ENCODE results near the gene HOPX. TPM values are rescaled to one million over a fixed set of nuclear protein-coding genes. Genes with fewer than 3 reads are reported as not detected.
"Not testable (repeated sequence)": the region's sequence is repeated elsewhere in the genome, so short reads cannot be mapped to it uniquely, and the experiment has no call there.

HOPX gene, protein sequence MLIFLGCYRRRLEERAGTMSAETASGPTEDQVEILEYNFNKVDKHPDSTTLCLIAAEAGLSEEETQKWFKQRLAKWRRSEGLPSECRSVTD
- total RNA-seq (ENCODE audit: insufficient read depth, low replicate concordance) = 103 TPM

DNA sequence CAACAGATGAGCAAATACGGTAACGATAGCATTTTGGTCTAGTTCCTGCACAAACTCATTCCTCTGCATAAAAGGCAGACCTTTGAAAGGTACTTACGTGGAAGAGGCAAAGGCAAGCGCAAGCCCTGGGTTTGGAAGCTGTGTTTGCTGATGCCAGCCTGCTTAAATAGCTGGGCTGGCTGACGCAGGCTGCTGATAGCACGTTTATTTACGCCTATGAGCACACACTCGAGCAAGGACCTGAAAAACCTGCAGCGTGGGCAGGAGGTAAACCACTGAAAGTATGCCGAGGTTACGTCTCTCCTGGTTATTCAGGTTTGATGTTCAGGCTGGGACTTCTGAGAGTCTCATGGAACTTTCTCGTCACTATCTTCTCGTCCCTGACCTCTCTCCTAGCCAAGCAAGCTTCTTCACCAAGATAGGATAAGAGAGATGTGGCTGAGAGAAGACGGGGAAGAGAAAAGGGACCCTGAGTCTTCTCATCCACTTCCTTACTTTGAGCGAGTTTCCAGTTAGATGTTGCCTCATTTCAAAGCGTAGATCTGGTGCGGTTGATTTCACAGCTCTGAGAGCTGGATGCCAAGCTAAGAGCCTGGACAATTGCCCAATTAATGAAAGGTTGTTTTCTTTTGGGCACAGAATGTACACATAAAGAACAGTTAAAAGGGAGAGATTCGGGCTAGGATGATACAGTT lies at the start of gene HOPX:
TSS of gene HOPX (minus strand) at position 139 of the 695 bp plus-strand sequence. CDS start 23,480 bp downstream, outside the sequence.
- peak; percentile 42 for DNase-seq (ENCODE audit: low spot score)

DNA sequence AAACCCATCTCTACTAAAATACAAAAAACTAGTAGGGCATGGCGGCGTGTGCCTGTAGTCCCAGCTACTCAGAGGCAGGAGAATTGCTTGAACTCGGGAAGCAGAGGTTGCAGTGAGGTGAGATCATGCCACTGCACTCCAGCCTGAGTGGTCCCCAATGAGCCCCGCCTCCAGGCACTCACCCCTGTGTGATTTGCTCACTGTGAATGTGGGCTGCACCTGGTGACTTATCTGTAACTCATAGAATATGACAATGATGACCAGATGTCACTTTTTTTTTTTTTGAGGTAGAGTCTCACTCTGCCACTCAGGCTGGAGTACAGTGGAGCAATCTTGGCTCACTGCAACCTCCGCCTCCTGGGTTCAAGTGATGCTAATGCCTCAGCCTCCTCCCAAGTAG lies 49.0 kb upstream of the HOPX start:
- no peak for DNase-seq (ENCODE audit: low spot score)

DNA sequence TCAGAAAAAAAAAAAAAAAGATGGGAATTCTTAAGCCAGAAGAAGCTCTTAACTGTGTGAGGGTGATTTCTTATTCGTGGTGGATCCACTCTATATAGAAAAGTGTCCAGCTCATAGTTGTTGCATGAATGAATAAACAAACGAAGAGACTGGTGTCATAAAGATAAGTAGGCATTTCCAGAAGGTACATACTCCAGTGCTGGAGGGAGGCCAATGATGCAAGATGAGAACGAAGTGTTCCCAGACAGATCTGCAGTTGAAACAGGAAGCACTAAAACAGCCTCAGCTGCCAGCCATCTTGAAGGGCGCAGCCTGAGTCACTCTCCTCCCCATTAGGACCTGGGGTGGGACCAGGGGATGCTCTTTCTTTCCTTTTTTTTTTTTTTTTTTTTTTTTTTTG lies 47.4 kb upstream of the HOPX start:
- DNase-seq (ENCODE audit: low spot score) = peak; percentile 75

DNA sequence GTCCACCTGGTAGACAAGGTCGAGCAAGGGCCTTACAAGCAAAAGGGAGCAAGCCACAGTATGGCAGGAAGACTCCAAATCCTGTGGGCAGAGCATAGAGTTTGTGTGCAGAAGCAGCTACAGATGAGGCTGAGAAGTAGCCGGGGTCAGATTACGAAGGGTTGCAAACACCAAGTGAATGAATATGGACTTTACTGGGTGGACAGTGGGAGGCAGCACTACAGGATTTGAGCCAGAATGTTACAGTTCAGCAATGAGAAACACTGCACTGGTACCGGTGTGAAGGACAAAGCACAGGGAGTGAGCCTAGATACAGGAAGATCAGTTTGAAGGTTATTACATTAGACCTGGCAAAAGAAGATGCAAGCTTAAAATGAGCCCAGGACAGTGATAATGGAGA lies 46.1 kb upstream of the HOPX start:
- DNase-seq (ENCODE audit: low spot score) = no peak

DNA sequence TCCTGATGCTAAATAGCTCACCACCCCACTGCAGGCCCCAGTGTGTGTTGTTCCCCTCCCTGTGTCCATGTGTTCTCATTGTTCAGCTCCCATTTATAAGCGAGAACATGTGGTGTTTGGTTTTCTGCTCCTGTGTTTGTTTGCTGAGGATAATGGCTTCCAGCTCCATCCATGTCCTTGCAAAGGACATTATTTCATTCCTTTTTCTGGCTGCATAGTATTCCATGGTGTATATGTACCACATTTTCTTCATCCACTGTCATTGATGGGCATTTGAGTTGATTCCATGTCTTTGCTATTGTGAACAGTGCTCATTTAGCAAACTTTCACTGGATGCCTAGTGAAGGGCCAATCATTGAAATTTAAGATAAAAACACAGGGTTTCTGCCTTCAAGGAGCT lies 45.5 kb upstream of the HOPX start:
- not testable (repeated sequence) for DNase-seq (ENCODE audit: low spot score)

DNA sequence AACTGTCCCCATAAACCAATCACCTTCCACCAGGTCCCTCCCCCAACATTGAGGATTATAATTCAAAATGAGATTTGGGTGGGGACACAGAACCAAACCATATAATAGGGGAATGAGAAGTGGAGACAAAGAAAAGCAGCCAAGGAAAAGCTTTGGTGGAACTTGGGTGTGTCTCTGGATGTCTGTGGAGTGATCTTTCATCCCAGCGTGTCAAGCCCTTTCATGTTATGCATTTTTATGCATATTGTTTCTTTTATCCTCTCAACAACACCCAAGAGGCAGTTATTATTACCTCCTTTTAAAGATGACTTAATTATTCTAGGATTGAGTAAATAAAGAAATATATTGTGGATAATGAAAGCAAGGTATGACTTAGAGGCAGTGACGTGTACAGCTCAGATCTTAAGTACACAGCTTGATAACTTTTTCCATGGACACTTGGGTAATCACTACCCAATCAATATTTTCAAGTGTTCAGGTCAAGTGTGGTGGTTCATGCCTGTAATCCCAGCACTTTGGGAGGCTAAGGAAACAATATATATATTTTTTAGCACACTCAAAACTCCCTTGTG lies 42.6 kb upstream of the HOPX start:
- DNase-seq (ENCODE audit: low spot score) = no peak

DNA sequence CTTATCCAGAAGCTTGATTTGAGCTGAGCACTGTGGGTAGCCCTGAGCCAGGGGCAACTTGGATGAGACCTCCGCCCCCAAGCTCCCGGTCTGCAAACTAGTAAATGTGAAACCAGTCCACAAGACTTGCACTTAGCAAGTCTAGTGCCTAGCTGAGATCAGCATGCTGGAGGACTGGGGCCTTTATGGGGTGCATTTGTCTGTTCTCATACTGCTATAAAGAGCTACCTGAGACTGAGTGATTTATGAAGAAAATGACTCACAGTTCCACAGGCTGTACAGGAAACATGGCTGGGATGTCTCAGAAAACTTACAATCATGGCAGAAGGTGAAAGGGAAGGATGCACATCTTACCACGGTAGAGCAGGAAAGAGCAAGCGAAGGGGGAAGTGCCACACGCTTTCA lies 42.1 kb upstream of the HOPX start:
- DNase-seq (ENCODE audit: low spot score) = no peak

DNA sequence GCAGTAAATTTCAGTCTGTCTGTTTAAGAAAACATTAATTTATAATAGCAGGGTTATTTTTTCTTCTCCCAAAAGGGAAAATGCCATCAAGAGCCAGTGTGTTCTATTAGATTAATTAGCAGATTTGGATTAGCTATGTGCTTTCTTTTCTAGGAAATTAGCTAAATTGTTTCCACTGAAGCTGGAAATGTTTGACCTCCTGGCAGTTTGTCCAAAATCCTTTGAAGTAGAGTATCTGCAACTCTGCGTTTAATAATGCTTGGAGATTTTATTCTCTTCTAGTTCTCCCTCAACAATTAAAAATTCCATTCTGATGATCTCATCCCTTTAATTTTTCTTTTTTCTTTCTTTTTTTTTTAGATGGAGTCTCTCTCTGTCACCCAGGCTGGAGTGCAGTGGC lies 27.1 kb upstream of the HOPX start:
- DNase-seq (ENCODE audit: low spot score) = no peak

DNA sequence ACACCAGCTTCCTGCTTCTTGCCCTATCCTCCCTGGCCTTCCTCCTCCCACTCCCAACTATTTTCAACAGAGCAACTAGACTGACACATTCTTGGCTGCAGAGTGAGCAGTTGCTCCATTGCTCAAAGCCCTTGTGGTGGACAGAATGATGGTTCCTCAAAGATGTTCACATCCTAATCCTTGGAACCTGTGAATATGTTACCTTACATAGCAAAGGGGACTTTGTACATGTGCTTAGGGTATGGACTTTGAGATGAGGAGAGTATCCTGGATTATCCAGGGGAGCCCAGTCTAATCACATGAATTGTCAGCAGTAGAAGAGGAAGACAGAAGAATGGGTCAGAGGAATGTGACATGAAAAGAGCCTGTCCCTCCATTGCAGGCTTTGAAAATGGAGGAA lies 24.9 kb upstream of the HOPX start:
- no peak for DNase-seq (ENCODE audit: low spot score)

DNA sequence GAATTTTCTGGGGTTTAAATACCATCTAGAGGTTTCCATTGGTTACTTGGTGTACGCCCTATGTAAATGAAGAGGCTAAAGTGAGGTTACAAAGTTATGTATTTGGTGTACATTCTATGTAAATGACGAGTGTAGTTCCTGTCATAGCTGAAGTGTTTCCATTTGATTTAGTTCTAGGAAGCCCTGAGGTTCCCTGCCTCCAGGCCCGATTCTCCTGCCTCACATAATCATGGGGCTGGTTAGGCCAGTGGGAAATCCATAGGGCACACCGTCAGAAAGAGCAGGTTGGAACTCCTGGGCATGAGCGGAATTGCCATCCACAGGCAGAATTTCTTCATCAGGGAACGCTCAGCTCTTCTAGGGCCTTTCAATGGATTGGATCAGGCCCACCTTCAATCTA lies 24.2 kb upstream of the HOPX start:
- DNase-seq (ENCODE audit: low spot score) = no peak

DNA sequence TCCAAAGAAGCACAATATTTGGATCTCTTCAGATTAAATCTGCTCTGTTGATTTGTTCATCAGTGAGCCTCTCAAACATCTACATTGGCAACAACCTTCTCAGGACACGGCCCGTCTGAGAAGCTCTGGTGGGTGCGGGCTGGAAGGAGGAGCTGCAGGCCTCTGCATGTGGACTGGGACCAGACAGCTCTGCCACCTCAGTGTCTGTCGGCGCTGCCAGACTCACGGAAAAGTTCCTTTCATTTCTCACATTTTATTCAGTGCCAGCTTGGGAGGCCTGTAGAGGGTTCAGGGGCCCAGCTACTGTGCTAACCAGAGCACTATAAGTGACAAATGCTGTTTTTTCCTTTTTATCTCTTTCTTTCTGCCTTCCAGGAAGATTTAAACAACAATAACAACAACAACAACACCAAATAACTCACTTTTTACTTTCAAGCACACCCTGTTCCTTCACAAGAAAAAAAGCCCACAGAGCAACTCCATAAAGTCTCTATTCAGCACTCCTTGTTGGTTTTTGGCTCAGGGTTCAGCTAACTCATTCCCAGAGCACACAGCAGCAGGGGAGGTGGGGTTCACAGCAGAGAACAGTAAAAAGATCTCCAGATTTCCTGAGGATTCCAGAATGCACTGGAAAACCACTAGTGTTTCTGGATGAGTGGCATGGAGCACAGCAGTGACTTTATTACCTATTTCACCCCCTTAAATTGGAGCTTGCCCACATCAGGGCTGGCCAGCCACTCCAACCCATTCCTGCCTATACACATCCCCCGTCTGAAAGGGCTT lies 23.2 kb upstream of the HOPX start:
- peak; percentile 69 for DNase-seq (ENCODE audit: low spot score)

DNA sequence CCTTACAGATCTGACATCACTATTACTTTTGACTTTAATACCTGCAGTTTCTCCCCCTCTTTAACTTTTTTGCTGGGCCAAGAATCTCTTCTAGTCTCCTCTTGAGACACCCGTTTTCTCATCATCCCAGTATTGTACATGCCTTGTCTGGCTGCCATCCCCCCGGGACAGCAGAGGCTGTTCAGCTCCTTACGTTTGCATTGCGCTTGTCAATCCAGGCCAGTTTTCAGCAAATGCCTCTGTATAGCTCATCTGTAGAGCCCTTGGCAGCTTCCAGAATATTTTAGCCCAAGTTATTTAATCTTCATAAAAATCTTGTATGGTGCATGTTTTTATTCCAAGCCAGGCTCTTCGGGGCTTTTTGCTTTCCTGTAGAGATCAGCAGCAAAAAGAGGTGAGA lies 22.3 kb upstream of the HOPX start:
- peak; percentile 51 for DNase-seq (ENCODE audit: low spot score)

DNA sequence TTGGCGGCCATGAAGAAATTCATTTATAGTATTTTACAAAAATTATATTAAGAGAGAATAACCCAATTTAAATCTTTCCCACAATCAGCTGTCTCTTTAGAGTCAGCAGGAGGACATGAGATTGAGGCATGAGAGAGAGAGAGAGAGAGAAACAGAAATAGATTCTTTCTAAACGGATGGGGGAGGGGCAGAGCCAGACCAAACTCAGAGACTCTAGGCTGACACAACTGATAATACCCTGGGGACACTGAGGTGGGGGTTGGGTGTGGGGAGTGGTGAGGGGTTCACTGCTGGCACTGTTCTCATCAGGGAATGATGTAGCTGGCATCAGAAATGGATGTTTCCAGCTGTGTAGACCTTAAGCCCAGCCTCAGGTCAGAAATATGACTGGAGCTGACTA lies 20.5 kb upstream of the HOPX start:
- DNase-seq (ENCODE audit: low spot score) = no peak

DNA sequence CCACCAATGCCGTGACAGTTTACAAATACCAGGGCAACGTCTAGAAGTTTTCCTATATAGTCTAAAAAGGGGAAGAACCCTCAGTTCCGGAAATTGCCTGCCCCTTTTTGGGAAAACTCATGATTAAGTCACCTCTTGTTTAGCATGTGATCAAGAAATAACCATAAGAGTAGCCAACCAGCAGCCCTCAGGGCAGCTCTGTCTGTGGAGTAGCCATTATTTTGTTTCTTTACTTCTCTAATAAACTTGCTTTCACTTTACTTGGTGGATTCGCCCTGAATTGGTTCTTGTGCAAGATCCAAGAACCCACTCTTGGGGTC lies 20.0 kb upstream of the HOPX start:
- DNase-seq (ENCODE audit: low spot score) = no peak

DNA sequence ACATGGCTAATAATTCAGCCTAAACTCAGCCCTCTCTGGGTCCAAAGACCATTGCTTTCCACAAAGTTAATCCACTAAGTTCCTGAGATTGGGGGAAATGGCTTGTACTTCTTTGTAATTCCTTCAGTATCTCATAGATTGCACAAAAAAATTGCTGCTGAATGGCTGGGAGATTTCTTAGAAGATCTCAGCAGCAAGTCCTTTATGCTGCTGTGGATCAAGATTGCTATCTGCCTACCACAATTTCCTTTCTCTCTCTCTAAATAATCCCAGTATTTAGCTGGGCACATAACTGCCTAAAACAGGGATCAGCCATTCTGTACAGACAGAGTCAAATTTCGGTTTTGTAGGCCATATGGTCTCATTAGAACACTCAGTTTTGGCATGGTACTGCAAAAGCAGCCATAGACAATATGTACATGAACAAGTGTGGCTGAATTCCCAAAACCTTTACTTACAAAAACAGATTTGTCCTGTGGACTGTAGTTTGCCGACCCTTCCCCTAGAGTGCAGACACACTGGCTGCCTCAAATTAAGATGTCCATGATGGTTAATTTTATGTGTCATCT lies 18.5 kb upstream of the HOPX start:
- no peak for DNase-seq (ENCODE audit: low spot score)

DNA sequence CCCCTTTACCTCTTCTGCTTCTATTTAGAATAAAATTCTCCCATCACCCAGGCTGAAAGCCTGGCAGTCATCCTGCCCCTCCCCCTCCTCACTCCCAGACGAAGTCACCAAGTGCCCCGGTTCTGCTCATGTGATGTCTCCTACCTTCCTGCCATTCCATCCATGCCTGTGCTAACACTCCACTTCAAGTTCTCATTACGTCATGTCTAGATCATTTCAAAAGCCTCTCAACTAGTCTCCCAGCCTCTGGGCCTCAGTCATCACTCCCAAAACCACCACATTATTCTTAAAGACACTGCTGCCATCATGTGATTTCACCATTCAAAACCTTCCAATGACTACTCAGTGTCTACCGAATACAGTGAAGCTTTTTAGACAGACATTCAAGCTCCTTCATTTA lies 17.2 kb upstream of the HOPX start:
- no peak for DNase-seq (ENCODE audit: low spot score)

DNA sequence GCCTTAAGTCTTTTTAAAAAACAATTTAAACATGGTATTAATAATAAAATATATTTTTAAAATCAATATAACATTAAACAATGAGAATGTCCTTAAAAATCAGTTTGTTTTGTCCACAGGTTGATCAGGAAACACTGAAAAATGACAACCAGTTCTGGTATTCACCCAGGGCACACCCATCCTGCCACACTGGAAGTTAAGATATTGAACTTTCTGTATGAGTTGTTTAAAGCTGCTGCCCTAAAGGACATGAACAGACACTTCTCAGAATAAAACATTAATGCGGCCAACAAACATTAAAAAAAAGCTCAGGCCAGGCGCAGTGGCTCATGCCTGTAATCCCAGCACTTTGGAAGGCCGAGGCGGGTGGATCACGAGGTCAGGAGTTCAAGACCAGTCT lies 15.0 kb upstream of the HOPX start:
- no peak for DNase-seq (ENCODE audit: low spot score)

DNA sequence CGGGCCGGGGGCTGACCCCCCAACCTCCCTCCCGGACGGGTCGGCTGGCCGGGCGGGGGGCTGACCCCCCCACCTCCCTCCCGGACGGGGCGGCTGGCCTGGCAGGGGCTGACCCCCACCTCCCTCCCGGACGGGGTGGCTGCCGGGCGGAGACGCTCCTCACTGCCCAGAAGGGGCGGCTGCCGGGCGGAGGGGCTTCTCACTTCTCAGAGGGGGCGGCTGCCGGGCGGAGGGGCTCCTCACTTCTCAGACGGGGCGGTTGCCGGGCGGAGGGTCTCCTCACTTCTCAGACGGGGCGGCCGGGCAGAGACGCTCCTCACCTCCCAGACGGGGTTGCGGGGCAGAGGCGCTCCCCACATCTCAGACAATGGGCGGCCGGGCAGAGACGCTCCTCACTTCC lies 12.4 kb upstream of the HOPX start:
- DNase-seq (ENCODE audit: low spot score) = not testable (repeated sequence)

DNA sequence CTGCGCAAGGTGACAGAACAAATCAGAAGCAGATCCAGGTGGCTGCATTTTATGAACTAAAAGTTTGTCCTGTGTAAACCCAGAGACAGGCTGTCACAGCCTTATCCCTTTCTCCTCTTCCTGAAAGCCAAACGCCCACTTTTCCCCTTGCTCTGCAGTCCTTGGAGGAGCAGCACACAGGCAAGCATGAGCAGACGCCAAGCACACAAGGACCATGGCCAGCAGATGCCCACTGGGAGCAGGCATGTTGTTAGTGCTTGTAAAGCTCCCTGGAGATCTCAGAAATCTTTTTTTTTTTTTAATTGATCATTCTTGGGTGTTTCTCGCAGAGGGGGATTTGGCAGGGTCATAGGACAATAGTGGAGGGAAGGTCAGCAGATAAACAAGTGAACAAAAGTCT lies 11.5 kb upstream of the HOPX start:
- DNase-seq (ENCODE audit: low spot score) = no peak

DNA sequence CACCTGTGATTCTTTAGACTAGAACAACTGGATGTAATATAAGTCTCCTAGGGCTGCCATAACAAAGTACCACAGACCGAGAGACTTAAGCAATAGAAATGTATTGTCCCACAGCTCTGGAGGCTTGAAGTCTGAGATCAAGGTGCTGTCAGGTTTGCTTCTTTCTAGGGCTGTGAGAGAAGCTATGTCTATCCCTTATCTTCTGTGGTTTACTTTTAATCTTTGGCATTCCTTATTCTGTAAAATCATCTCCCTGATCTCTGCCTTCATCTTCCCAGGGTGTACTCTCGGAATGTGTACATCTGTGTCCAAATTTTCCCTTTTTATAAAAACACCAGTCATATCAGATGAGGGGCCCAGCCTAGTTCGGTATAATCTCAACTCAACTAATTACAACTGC lies 10.3 kb upstream of the HOPX start:
- no peak for DNase-seq (ENCODE audit: low spot score)

DNA sequence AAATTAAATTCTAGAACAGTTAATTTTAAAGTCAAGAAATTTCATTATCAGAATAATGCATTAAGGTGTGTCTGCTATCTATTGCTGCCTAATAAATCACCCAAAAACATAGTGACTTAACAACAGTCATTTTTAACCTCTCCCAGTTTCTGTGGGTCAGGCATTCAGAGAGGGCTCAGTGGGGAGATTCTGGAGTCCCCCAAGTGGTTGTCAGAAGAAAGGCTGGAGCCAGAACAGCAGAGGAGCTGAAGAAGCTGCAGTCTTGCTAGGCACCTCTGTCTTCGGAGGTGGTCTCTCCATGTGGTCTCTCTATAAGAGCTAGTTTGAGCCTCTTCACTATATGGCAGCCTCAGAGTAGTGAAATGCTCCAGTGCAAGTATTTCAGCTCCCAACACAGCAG lies 9.3 kb upstream of the HOPX start:
- DNase-seq (ENCODE audit: low spot score) = no peak

DNA sequence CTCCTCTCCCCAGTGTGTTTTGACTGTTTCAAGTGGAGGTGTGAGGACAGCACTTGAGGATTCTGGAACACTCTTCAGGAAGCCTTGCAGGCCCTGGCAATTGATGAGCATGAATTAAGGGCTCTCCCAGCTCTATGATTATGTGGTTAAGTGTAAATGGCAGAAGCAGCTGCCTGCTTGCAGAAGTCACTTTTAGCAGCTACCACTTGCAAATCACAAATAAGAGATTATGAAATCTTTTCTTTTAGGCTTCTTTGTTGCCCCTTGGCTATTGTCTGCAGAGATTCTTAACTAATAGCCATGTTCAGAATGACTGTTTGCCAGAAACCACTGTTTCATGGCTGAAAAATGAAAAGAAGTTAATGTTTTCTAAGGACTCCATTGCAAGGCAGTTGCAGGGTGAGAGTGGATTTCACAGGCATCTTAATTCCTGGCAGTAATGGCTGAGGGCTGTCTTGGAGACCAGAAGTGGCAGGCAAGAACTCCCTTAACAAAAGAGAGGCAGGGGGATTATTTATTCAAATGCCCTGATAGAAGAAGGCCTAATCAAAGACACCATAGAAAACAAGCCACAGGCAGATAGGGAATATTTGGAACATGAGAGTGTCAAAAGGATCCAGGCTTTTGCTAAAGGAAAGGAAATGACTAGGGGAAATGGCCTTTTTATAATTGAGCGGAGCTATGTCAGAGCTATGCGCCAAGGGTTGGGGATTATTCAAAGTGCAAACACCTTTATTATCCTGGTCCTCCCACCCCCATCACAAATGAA lies 8.3 kb upstream of the HOPX start:
- DNase-seq (ENCODE audit: low spot score) = no peak
